ENCODE results near the gene MCTP2. TPM values are rescaled to one million over a fixed set of nuclear protein-coding genes. Genes with fewer than 3 reads are reported as not detected.

Gene MCTP2
- total and polyA plus RNA-seq, 2 of the 8 experiments (the other 6 are each of a cell fraction or from before 2014, with no cell fraction given): 3.4 to 4.5 TPM

- TF ChIP-seq CHD7 (IDR thresholded peaks at IDR 0.05; ENCODE audit: insufficient replicate concordance, low read length): no peak
Measured at GRCh38 chr15:94522125-94522524, 290.8 kb downstream of the MCTP2 start (continued).
